Left lung (tissue), 10 donors: ENCODE results near the gene CCDC30. TPM values are rescaled to one million over a fixed set of nuclear protein-coding genes. Genes with fewer than 3 reads are reported as not detected.
"Not testable (repeated sequence)": the region's sequence is repeated elsewhere in the genome, so short reads cannot be mapped to it uniquely, and the experiment has no call there.

Source experiments
- ATAC-seq: fragments of 200-7000 bp; cut with Tn5 transposase; one replicate; pipeline ENCODE4 v1.9.1; 2020; ENCODE audit warnings: moderate library complexity
- DNase-seq, 4 donors: peaks; one replicate each; pipeline ENCODE4 v3.0.0-alpha.2; 2013 to 2020
- H3K27ac ChIP-seq, 2 donors: fragments of 200-600 bp; sonication (generic) in 1 of 2; one replicate each; pipeline versions ENCODE4 v1.5.0 to v1.8.0; 2020 to 2021
- H3K27me3 ChIP-seq, 2 donors: fragments of 200-600 bp; sonication (generic) in 1 of 2; one replicate each; pipeline versions ENCODE4 v1.5.0 to v1.8.0; 2020 to 2021
- H3K36me3 ChIP-seq, 2 donors: fragments of 200-600 bp; sonication (generic) in 1 of 2; one replicate each; pipeline versions ENCODE4 v1.5.0 to v1.8.0; 2020 to 2021
- H3K4me1 ChIP-seq, 2 donors: fragments of 200-600 bp; one replicate each; pipeline ENCODE4 v1.8.0; 2021
- H3K4me3 ChIP-seq, 2 donors: fragments of 200-600 bp; sonication (generic) in 1 of 2; one replicate each; pipeline versions ENCODE4 v1.5.0 to v1.8.0; 2020 to 2021; ENCODE audit warnings: mild to moderate bottlenecking in 1 of 2
- H3K9me3 ChIP-seq, 2 donors: fragments of 200-600 bp; sonication (generic) in 1 of 2; one replicate each; pipeline versions ENCODE4 v1.5.0 to v1.8.0; 2020 to 2021
- CTCF ChIP-seq, 2 donors: fragments of 200-600 bp; sonication (generic) in 1 of 2; IDR thresholded peaks; one replicate each; pipeline versions ENCODE4 v1.5.0 to v1.8.0; 2021; ENCODE audit warnings: antibody characterized with exemption in 2 of 2
- intact Hi-C, 2 donors: fragments of 100-400 bp; cut with DNase I; formaldehyde crosslinking; loops; one replicate each; pipeline versions ENCODE4 v1.11.2 to v1.14.2; 2022
- polyA plus RNA-seq, 6 donors: library from polyadenylated mRNA; unstranded; fragments of 120-200 nt; gene quantifications; one replicate each; pipeline ENCODE4 v1.2.1, GENCODE V29; 2013; ENCODE audit not compliant: insufficient read length in 6 of 6
- total RNA-seq, 2 donors: library from RNA; stranded (reverse); fragmentation: NEBNext Ultra II Directional; extraction: Animal tissue kit (Norgen Biotek cat#: 25700); gene quantifications; one replicate each; pipeline ENCODE4 v1.2.1, GENCODE V29; 2021
- donor health status: DM: no; HTN: yes; CAD: no.
- donor health status: DM: no; HTN: no; CAD: no.

Gene CCDC30
- total and polyA plus RNA-seq, 8 donors, result 4.5 to 16.2 (median 12.3) TPM

- intact Hi-C loops, result no loop called here
- Histone ChIP-seq H3K27me3 (no peaks in the 10 kb centered on the region), H3K4me3 (no peak overlapping the region), H3K4me1 (no peaks in the 10 kb centered on the region), H3K36me3 (peaks cover 0 to 13% of the 10 kb centered on the region in 2 donors), H3K27ac (no peak overlapping the region), H3K9me3 (no peaks in the 10 kb centered on the region)
- DNase-seq (no peak), ATAC-seq (peak; percentile 67)
- TF ChIP-seq CTCF (IDR thresholded peaks at IDR 0.05), result no peak
Measured at GRCh38 chr1:42484382-42484781, 21.3 kb downstream of the CCDC30 start.

GRCh38 chr1:42490237-42490636 lies 27.2 kb downstream of the CCDC30 start:
- intact Hi-C loops, result no loop called here
- Histone ChIP-seq H3K36me3 (no peaks in the 10 kb centered on the region), H3K27me3 (no peaks in the 10 kb centered on the region), H3K27ac (no peak overlapping the region), H3K4me3 (no peak overlapping the region), H3K9me3 (peaks cover 0 to 4% of the 10 kb centered on the region in 2 donors), H3K4me1 (no peaks in the 10 kb centered on the region)
- ATAC-seq (no peak), DNase-seq (no peak)
- TF ChIP-seq CTCF (IDR thresholded peaks at IDR 0.05), result no peak

- H3K36me3 ChIP-seq, result peaks cover 0 to 72% of the 10 kb centered on the region in 2 donors
- intact Hi-C loops, H3K4me3 ChIP-seq, ATAC-seq, DNase-seq, H3K27me3 ChIP-seq, H3K27ac ChIP-seq, H3K4me1 ChIP-seq: not testable (repeated sequence)
- peaks cover 3 to 53% of the 10 kb centered on the region in 2 donors for H3K9me3 ChIP-seq
Measured at GRCh38 chr1:42502031-42502430, 38.9 kb downstream of the CCDC30 start.

- intact Hi-C loops, result no loop called here
- Histone ChIP-seq H3K36me3 (peaks cover 0 to 81% of the 10 kb centered on the region in 2 donors), H3K9me3 (peaks cover 3 to 79% of the 10 kb centered on the region in 2 donors), H3K27ac (no peak overlapping the region), H3K4me3 (no peak overlapping the region), H3K4me1 (no peaks in the 10 kb centered on the region), H3K27me3 (no peaks in the 10 kb centered on the region)
- ATAC-seq (no peak), DNase-seq (no peak)
- TF ChIP-seq CTCF (IDR thresholded peaks at IDR 0.05), result no peak
Measured at GRCh38 chr1:42504535-42505128, 41.5 kb downstream of the CCDC30 start.

- peaks cover 3 to 98% of the 10 kb centered on the region in 2 donors for H3K9me3 ChIP-seq
- no peaks in the 10 kb centered on the region for H3K4me1 ChIP-seq
- H3K4me3 ChIP-seq, result no peak overlapping the region
- ATAC-seq, result no peak
- no peak overlapping the region for H3K27ac ChIP-seq
- no peak for TF ChIP-seq CTCF (IDR thresholded peaks at IDR 0.05)
- no peaks in the 10 kb centered on the region for H3K27me3 ChIP-seq
- DNase-seq, result no peak
- intact Hi-C loops, result no loop called here
- H3K36me3 ChIP-seq, result peaks cover 0 to 82% of the 10 kb centered on the region in 2 donors
Measured at GRCh38 chr1:42506576-42506975, 43.5 kb downstream of the CCDC30 start.

GRCh38 chr1:42511581-42512155 lies 48.6 kb downstream of the CCDC30 start:
- H3K4me3 ChIP-seq, ATAC-seq, intact Hi-C loops, DNase-seq, H3K4me1 ChIP-seq, H3K27ac ChIP-seq, H3K27me3 ChIP-seq: not testable (repeated sequence)
- peaks cover 0 to 50% of the 10 kb centered on the region in 2 donors for H3K36me3 ChIP-seq
- peaks cover 0 to 76% of the 10 kb centered on the region in 2 donors for H3K9me3 ChIP-seq
